ENCODE results near the gene FDXR. TPM values are rescaled to one million over a fixed set of nuclear protein-coding genes. Genes with fewer than 3 reads are reported as not detected.

Gene FDXR
- total and polyA plus RNA-seq, 2 of the 8 experiments (the other 6 are each of a cell fraction or from before 2014, with no cell fraction given), result 24.2 to 31.4 TPM

GRCh38 chr17:74839990-74840852 lies 32.6 kb downstream of the FDXR start:
- H3K4me2 ChIP-seq (ENCODE audit: insufficient read depth in 1 of 2, low read depth in 2 of 2, low read length in 2 of 2), result peak overlapping the region; percentile 38 to 52
- H3K14ac ChIP-seq (ENCODE audit: insufficient read length), result no peak overlapping the region
- peaks cover 6 to 16% of the 10 kb centered on the region in 2 experiments for H4K20me1 ChIP-seq (replicated peaks in 1 of 2; ENCODE audit: control insufficient read depth in 1 of 2, insufficient read depth in 2 of 2, low read length in 2 of 2)
- H3K23ac ChIP-seq (ENCODE audit: insufficient read length), result no peak overlapping the region
- H3K79me2 ChIP-seq (ENCODE audit: control insufficient read depth in 1 of 2, insufficient read depth in 2 of 2, low read length in 2 of 2), result no peaks in the 10 kb centered on the region
- H2AFZ ChIP-seq (ENCODE audit: low read length), result no peak overlapping the region
- no peak overlapping the region for H3K9ac ChIP-seq (replicated peaks in 1 of 4; ENCODE audit: extremely low read depth in 1 of 4, low read depth in 3 of 4, low read length in 3 of 4)
- no peak overlapping the region for H4K91ac ChIP-seq (replicated peaks; ENCODE audit: insufficient read length, low read length)
- H3K4me1 ChIP-seq (replicated peaks in 1 of 4; ENCODE audit: control insufficient read depth in 3 of 4, insufficient read depth in 4 of 4, low read length in 3 of 4), result peaks cover 0 to 29% (median 14%) of the 10 kb centered on the region in 4 experiments; a peak in 6 of 7 replicates
- 0 out of 2 replicates have a peak overlapping the region, but pooled peaks have one; percentile 8 for H2BK15ac ChIP-seq (ENCODE audit: low read length)
- no peak overlapping the region for H3K4ac ChIP-seq (replicated peaks; ENCODE audit: insufficient read length, low read depth, low read length)
- peaks cover 13 to 41% (median 27%) of the 10 kb centered on the region in 4 experiments for H3K27me3 ChIP-seq (replicated peaks in 1 of 4; ENCODE audit: control insufficient read depth in 3 of 4, extremely low read depth in 1 of 4, insufficient read depth in 3 of 4, low read length in 3 of 4)
- no peak overlapping the region for H2BK12ac ChIP-seq (ENCODE audit: low read depth, low read length)
- no peak overlapping the region for H2BK120ac ChIP-seq (replicated peaks; ENCODE audit: low read depth, low read length)
- H3K36me3 ChIP-seq (ENCODE audit: control insufficient read depth in 2 of 4, insufficient read depth in 4 of 4, low read length in 3 of 4), result peaks cover 0 to 5% (median 1%) of the 10 kb centered on the region in 4 experiments; a peak in 1 of 8 replicates
- DNase-seq (ENCODE audit: low read depth in 1 of 2, low spot score in 2 of 2), result no peak
- WGBS, 2 experiments (ENCODE audit: extremely low coverage in 1 of 2, insufficient coverage in 1 of 2, insufficient read length in 1 of 2, insufficient replicate concordance in 2 of 2, low coverage in 1 of 2, low lambda C conversion rate in 2 of 2, missing lambda C conversion rate in 1 of 2), result 57% methylated on average over 4 of the region's 7 CpGs; no CpG with 5 or more reads in 1 of the 2 experiments
- H3K56ac ChIP-seq (replicated peaks; ENCODE audit: insufficient read length, low read depth, low read length), result no peak overlapping the region
- FAIRE-seq, result no peak
- H4K8ac ChIP-seq (ENCODE audit: extremely low read depth, insufficient read depth, low read length), result 0 out of 2 replicates have a peak overlapping the region, but pooled peaks have one; percentile 20
- H4K5ac ChIP-seq (ENCODE audit: insufficient read length, low read depth, low read length), result no peak overlapping the region
- no peak overlapping the region for H3K27ac ChIP-seq (ENCODE audit: low read depth, low read length)
- no peak overlapping the region for H2BK5ac ChIP-seq (ENCODE audit: low read depth, low read length)
- no peak overlapping the region for H2BK20ac ChIP-seq (ENCODE audit: low read length)
- no peak overlapping the region for H2AK5ac ChIP-seq (ENCODE audit: low read depth, low read length)
- H3K18ac ChIP-seq (ENCODE audit: extremely low read depth, low read length), result no peak overlapping the region
- H3K79me1 ChIP-seq (ENCODE audit: low read depth, low read length), result no peaks in the 10 kb centered on the region
- ChIA-PET CTCF (ENCODE audit: partially characterized antibody) (interaction anchor here (0.6 to 99.6 kb wide), 8 partner anchors 3 to 168 kb away, joined by 3 to 2981 read pairs (median 4); partner anchors contain the start of genes FDXR, GRIN2C, NAT9 and RAB37), POLR2A (ENCODE audit: partially characterized antibody) (interaction anchor here (0.6 to 4.2 kb wide), 8 partner anchors 12 to 854 kb away, joined by 3 to 23 read pairs (median 4); partner anchors contain the start of gene FDXR)
- no peaks in the 10 kb centered on the region for H3K9me3 ChIP-seq (ENCODE audit: insufficient read depth in 2 of 2, low read depth in 1 of 2, low read length in 1 of 2)
- H3K4me3 ChIP-seq (ENCODE audit: extremely low read depth in 1 of 4, insufficient read depth in 2 of 4, low read depth in 3 of 4, low read length in 4 of 4), result no peak overlapping the region
- H3K23me2 ChIP-seq (ENCODE audit: low read depth, low read length), result peaks cover 3% of the 10 kb centered on the region; the same call in 1 of the 2 replicates
- TF ChIP-seq KDM1A (IDR thresholded peaks at IDR 0.05; ENCODE audit: borderline replicate concordance, low read length), result no peak
- no peak for TF ChIP-seq TCF12 (IDR thresholded peaks at IDR 0.05; ENCODE audit: low read depth, low read length)
- TF ChIP-seq CTBP2 (IDR thresholded peaks at IDR 0.05; ENCODE audit: borderline replicate concordance, insufficient read depth, insufficient read length, low read length), result no peak

All from H1 (cell line).